B cell (primary cell): ENCODE results near the gene IRX6. TPM values are rescaled to one million over a fixed set of nuclear protein-coding genes. Genes with fewer than 3 reads are reported as not detected.

Source experiments
- ATAC-seq: fragments of 200-7000 bp; cut with Tn5 transposase; one replicate; pipeline ENCODE4 v1.10.0; 2021; ENCODE audit warnings: low read depth, mild to moderate bottlenecking, moderate number of reproducible peaks, moderate library complexity
- CTCF ChIA-PET: fragments of 350-600 bp; sonication (Branson Sonifier 250); formaldehyde crosslinking; loops from one replicate; lab custom pipeline; 2021; ENCODE audit warnings: antibody characterized with exemption, inconsistent platforms; lab: Charles Lee
- POLR2A ChIA-PET: fragments of 350-600 bp; sonication (Branson Sonifier 250); formaldehyde crosslinking; loops from one replicate; lab custom pipeline; 2021; ENCODE audit warnings: antibody characterized with exemption; lab: Charles Lee
- DNase-seq: peaks from one replicate; pipeline ENCODE4 v3.0.0; 2013
- H2AFZ ChIP-seq: 2 replicates; pipeline ENCODE4 v1.6.1; 2012; ENCODE audit warnings: mild to moderate bottlenecking, low read depth, low read length; ENCODE audit not compliant: insufficient read depth, poor library complexity, severe bottlenecking
- H3K27ac ChIP-seq, 2 donors: 1 replicate in 1 of 2; 2 replicates in 1 of 2; pipeline ENCODE4 v1.5.1; 2012 to 2013; ENCODE audit warnings: low read length in 2 of 2, mild to moderate bottlenecking in 2 of 2, moderate library complexity in 1 of 2
- H3K27me3 ChIP-seq, 4 experiments: fragments of 200-600 bp in 1 of 4; sonication (generic) in 1 of 4; replicated peaks in 1 of 4; 1 replicate in 2 of 4; 2 replicates in 2 of 4; pipeline versions ENCODE4 v1.6.1 to v1.7.0; 2013 to 2016; ENCODE audit warnings: low read length in 3 of 4, mild to moderate bottlenecking in 2 of 4, mixed read lengths in 1 of 4, moderate library complexity in 1 of 4; ENCODE audit not compliant: insufficient read depth in 4 of 4, control insufficient read depth in 3 of 4; ENCODE audit errors: control extremely low read depth in 1 of 4
- H3K36me3 ChIP-seq, 2 experiments: replicated peaks in 1 of 2; 1 replicate in 1 of 2; 2 replicates in 1 of 2; pipeline versions ENCODE4 v1.6.1 to v1.7.1; 2013; ENCODE audit warnings: low read length in 1 of 2; ENCODE audit not compliant: insufficient read depth in 2 of 2, control insufficient read depth in 1 of 2; ENCODE audit errors: control extremely low read depth in 1 of 2, extremely low read depth in 1 of 2
- H3K4me1 ChIP-seq, 2 donors: fragments of 200-600 bp in 1 of 2; sonication (generic) in 1 of 2; 1 replicate in 1 of 2; 2 replicates in 1 of 2; pipeline versions ENCODE4 v1.5.1 to v1.6.1; 2013 to 2017; ENCODE audit warnings: low read length in 2 of 2; ENCODE audit not compliant: control insufficient read depth in 2 of 2, insufficient read depth in 2 of 2
- H3K4me2 ChIP-seq: replicated peaks from 2 replicates; pipeline ENCODE3; 2012; ENCODE audit warnings: mild to moderate bottlenecking, low read depth, low read length; ENCODE audit not compliant: poor library complexity, severe bottlenecking
- H3K4me3 ChIP-seq, 5 experiments: fragments of 200-600 bp in 1 of 5; sonication (generic) in 1 of 5; 1 replicate in 3 of 5; 2 replicates in 2 of 5; pipeline versions ENCODE4 v1.5.1 to v1.7.0; 2011 to 2016; ENCODE audit warnings: low read length in 4 of 5, mild to moderate bottlenecking in 4 of 5, low read depth in 2 of 5, control low read depth in 1 of 5, moderate library complexity in 1 of 5; ENCODE audit not compliant: insufficient read depth in 1 of 5; ENCODE audit errors: control extremely low read depth in 1 of 5, extremely low read depth in 1 of 5
- H3K79me2 ChIP-seq: fragments of 200-600 bp; sonication (generic); one replicate; pipeline ENCODE4 v1.6.0; 2016; ENCODE audit warnings: low read length; ENCODE audit not compliant: control insufficient read depth, insufficient read depth
- H3K9ac ChIP-seq: fragments of 200-600 bp; sonication (generic); 2 replicates; pipeline ENCODE4 v1.6.1; 2017; ENCODE audit warnings: mild to moderate bottlenecking, low read length, moderate library complexity
- H3K9me3 ChIP-seq, 3 donors: one replicate each; pipeline versions ENCODE4 v1.6.1 to v1.7.1; 2013; ENCODE audit warnings: low read length in 2 of 3; ENCODE audit not compliant: control insufficient read depth in 2 of 3, insufficient read depth in 1 of 3; ENCODE audit errors: control extremely low read depth in 1 of 3
- H4K20me1 ChIP-seq: 2 replicates; pipeline ENCODE4 v1.6.0; 2012; ENCODE audit warnings: mild to moderate bottlenecking, low read length; ENCODE audit not compliant: insufficient read depth, control insufficient read depth, poor library complexity, severe bottlenecking
- H3K27ac Mint-ChIP-seq: one replicate; pipeline ENCODE4 v1.8.0; 2021; ENCODE audit warnings: mixed read lengths
- H3K27me3 Mint-ChIP-seq: one replicate; pipeline ENCODE4 v1.8.0; 2021; ENCODE audit warnings: mixed read lengths
- H3K4me1 Mint-ChIP-seq: one replicate; pipeline ENCODE4 v1.8.0; 2021; ENCODE audit warnings: mixed read lengths
- H3K4me3 Mint-ChIP-seq: one replicate; pipeline ENCODE4 v1.8.0; 2021; ENCODE audit warnings: mixed read lengths
- H3K9me3 Mint-ChIP-seq: one replicate; pipeline ENCODE4 v1.8.0; 2022; ENCODE audit warnings: mixed read lengths; ENCODE audit not compliant: insufficient read depth
- CTCF ChIP-seq: fragments of 200-600 bp; IDR thresholded peaks from one replicate; pipeline ENCODE4 v1.8.0; 2022; ENCODE audit warnings: antibody characterized with exemption, mild to moderate bottlenecking
- EZH2 ChIP-seq: IDR thresholded peaks from 2 replicates; pipeline ENCODE4 v1.6.1; 2012; ENCODE audit warnings: borderline replicate concordance, low read depth, mild to moderate bottlenecking, moderate library complexity, low read length; ENCODE audit not compliant: insufficient read depth, poor library complexity, severe bottlenecking
- WGBS: methylation state at CpG from one replicate; pipeline ENCODE4 v1.1.5; 2013; ENCODE audit warnings: missing lambda C conversion rate; ENCODE audit not compliant: insufficient coverage; 5-methylcytosine and 5-hydroxymethylcytosine counted together
- intact Hi-C: fragments of 100-400 bp; cut with micrococcal nuclease; formaldehyde crosslinking; loops from one replicate; pipeline ENCODE4 v1.10.0; 2022
- polyA plus RNA-seq: library from polyadenylated mRNA; depleted of rRNA; stranded (reverse); fragments of >200 nt; gene quantifications from 2 replicates; pipeline ENCODE4 v1.2.3, GENCODE V29; 2012
- total RNA-seq, 2 donors: library from RNA; stranded (reverse); fragments of 120-200 nt in 1 of 2; gene quantifications; 1 replicate in 1 of 2; 2 replicates in 1 of 2; pipeline versions ENCODE4 v1.2.3 to v1.2.4, GENCODE V29; 2013 to 2022

IRX6 gene
- total and polyA plus RNA-seq, 2 donors (not counting 1 experiment from before 2014, with no cell fraction given), result 0.10 to 0.15 TPM

- no CpG with 5 or more reads among the region's 6 CpGs for WGBS
- ATAC-seq (no peak), DNase-seq (no peak)
- no peak overlapping the region for H3K27ac Mint-ChIP-seq
- H2AFZ ChIP-seq, result no peak overlapping the region
- no peaks in the 10 kb centered on the region for H3K27me3 ChIP-seq
- no peak overlapping the region for H3K4me3 Mint-ChIP-seq
- TF ChIP-seq EZH2 (no peak), CTCF (no peak)
- POLR2A ChIA-PET, result no interaction called here
- H3K9ac ChIP-seq, result no peak overlapping the region
- no peaks in the 10 kb centered on the region for H3K79me2 ChIP-seq
- CTCF ChIA-PET, result no interaction called here
- no peaks in the 10 kb centered on the region for H3K36me3 ChIP-seq
- H3K9me3 Mint-ChIP-seq, result peaks cover 2% of the 10 kb centered on the region
- no peak overlapping the region for H3K4me2 ChIP-seq
- H3K27ac ChIP-seq, result no peak overlapping the region
- H4K20me1 ChIP-seq, result no peaks in the 10 kb centered on the region
- no peak overlapping the region for H3K4me3 ChIP-seq
- H3K4me1 Mint-ChIP-seq, result no peaks in the 10 kb centered on the region
- H3K9me3 ChIP-seq, result peaks cover 0 to 5% (median 2%) of the 10 kb centered on the region in 3 donors
- H3K4me1 ChIP-seq, result no peaks in the 10 kb centered on the region
- intact Hi-C loops, result no loop called here
- peaks cover 3% of the 10 kb centered on the region for H3K27me3 Mint-ChIP-seq
These were observed 32.2 kb upstream of the IRX6 start for GRCh38 chr16:55291847-55292246.

- WGBS, result 60% methylated on average over 1 of the region's 1 CpG
- Histone ChIP-seq H2AFZ (no peak overlapping the region), H3K36me3 (no peaks in the 10 kb centered on the region), H3K9ac (no peak overlapping the region), H3K27me3 (no peaks in the 10 kb centered on the region), H4K20me1 (no peaks in the 10 kb centered on the region), H3K27ac (no peak overlapping the region), H3K79me2 (no peaks in the 10 kb centered on the region), H3K4me1 (no peaks in the 10 kb centered on the region), H3K4me2 (no peak overlapping the region), H3K9me3 (peaks cover 0 to 9% (median 2%) of the 10 kb centered on the region in 3 donors), H3K4me3 (no peak overlapping the region)
- Mint-ChIP-seq H3K27ac (no peak overlapping the region), H3K4me3 (no peak overlapping the region), H3K27me3 (peaks cover 3% of the 10 kb centered on the region), H3K4me1 (no peaks in the 10 kb centered on the region), H3K9me3 (peaks cover 2% of the 10 kb centered on the region)
- POLR2A ChIA-PET, result no interaction called here
- intact Hi-C loops, result no loop called here
- ATAC-seq, result no peak
- no peak for TF ChIP-seq EZH2
- no peak for TF ChIP-seq CTCF
- DNase-seq, result no peak
- CTCF ChIA-PET, result no interaction called here
These were observed 31.5 kb upstream of the IRX6 start for GRCh38 chr16:55292491-55292890.
